ENCODE measurements around the gene COL11A1.
"Not testable (repeated sequence)": the region's sequence is repeated elsewhere in the genome, so short reads cannot be mapped to it uniquely, and the experiment has no call there.

Gene COL11A1

DNA sequence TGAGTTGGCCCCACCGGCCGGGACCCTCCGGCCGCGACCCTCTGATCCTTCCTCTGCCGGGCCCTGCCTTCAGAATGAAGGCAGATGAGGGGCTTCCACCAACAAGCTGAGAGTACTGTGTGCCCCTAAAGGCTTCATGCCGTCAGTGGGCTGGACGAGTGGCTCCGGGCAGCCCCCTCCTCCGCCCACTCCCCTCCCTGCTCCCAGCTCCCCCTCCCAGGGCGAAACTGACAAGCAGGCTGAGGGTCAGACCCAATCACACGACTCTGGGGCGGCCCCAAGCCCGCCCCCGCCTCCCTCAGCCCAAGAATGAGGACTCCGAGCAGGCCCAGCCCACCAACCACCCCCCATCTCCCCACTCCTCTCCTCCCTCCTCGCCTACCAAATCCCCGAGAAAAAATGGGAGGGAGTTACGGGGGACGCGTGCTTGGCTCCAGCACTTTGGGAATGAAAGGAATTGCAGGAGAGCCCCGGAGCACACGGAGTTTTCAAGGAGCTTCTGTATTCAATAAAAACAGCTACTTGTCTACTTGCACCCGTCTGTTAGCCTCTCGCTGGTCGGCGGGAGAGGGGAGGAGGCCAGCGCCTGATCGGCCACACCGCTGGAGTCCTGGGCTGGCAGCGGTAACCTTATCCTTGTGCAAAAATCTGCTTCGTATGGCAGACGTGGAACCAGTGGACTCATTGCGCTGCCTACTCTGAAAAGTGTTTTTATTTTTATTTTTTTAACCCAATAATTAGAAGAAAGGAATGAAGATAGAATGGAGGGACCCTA lies at the start of gene COL11A1:
Gene COL11A1, minus strand, starts transcription at position 147 of the 775 bp plus-strand sequence. CDS start 344 bp downstream, outside the sequence.
- DNase-seq (ENCODE audit: low read depth): peak; percentile 43

DNA sequence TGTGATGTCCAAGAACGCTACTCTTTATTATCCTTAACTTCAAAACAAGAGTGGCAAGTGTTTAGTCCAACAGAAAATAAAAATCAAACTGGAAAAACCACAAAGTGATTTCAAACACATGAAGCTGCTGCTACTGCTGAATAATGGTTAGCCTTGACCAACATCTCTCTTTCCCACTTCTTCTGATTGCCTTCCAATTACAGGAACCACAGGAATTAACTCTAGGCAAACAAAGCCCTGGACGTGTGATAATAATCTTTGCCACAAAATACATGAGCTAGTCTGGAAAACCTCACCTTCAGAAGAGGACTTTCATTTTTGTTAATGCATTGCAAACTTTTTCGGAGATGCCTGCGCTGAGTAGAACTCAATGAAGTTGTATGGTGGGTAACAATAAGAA lies 48.6 kb upstream of the COL11A1 start:
- DNase-seq (ENCODE audit: low read depth): no peak

DNA sequence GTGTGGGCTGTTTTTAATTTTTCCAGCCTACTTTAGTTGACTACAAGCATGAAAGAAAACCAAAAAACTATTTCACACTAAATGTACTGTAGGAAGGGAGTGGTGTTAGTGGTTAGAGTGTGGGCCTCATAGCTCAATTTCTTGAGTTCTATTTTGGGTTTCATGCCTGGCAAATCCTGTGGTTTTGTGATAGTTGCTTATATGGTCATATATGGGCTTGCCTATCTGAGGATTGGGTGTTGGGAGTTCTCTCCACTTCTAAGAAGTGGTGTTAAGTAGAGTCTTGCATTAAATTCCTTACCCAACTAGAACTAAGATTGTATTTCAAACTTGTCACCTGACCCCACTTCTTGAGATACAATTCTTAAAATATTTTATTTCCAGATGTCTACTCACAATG lies 37.8 kb upstream of the COL11A1 start:
- DNase-seq (ENCODE audit: low read depth): no peak

DNA sequence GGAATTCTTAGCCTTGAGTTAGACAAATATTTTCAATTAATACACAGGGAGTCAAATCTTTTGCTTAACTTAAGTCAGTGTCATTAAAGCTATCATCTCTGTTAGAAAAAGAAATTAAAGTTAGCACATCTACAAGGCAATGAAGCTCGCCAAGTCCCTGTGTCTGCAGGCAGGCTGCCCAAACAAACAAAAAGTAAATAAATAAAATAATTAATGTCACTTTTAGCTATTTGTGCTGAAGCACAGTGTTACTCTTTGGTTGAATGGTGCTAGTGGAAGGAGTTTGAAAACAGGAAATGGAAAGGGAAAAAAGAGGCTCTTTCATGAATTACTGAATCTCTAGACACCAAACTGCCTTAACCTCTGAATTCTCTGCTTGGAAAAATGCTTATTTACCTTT lies 37.1 kb upstream of the COL11A1 start:
- DNase-seq (ENCODE audit: low read depth): no peak

DNA sequence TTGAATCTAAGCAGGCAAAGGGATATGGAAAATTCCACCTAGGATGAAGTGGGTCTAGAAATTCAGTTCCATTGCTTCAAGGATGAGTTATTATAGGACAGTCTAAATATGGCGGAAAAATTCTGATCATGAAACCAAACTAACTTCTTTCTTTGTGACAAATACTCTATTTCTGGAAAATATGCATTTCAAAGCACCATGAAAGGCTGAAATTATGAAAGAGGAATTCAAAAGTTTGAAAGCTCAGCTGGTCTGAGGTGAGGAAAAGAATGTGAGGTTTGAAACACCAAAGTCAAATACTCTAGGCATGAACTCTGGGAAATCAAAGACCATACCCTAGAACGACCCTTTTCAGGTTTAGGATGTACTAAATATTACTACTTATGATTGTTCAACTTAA lies 36.4 kb upstream of the COL11A1 start:
- no peak for DNase-seq (ENCODE audit: low read depth)

DNA sequence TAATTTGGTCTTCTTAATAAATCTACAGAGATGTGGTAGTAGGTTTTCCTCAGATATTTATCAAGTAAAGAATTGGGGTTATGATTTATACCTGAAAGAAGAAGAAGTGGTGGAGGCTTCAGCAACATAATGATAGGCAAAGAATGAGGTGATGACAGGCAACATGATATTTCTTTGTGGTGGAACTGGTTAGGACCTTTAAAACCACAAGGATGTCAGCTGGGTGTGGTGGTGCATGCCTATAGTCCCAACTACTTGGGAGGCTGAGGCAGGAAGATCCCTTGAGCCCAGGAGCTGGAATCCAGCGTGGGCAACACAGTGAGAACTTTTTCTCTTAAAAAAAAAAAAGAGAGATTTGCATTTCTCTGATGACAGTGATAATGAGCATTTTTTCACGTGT lies 34.1 kb upstream of the COL11A1 start:
- DNase-seq (ENCODE audit: low read depth): no peak

DNA sequence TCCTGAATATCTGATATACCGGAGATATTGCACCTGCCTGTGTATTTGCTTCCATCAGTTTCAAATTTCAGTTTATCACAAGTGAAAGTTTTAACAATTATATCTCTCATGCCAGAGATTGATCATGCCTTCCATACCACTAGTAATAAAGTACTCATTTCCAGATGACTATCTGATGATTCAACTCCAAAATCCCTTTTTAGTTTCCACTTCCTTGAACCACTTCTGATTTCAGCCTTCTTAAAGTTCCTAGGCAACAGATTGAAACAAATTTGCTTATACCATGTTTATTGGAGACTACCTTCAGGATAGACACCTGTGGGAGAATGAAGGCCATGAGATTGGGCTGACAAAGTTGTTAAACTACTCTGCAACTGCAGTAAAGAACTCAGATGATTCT lies 21.5 kb upstream of the COL11A1 start:
- DNase-seq (ENCODE audit: low read depth): peak; percentile 52

DNA sequence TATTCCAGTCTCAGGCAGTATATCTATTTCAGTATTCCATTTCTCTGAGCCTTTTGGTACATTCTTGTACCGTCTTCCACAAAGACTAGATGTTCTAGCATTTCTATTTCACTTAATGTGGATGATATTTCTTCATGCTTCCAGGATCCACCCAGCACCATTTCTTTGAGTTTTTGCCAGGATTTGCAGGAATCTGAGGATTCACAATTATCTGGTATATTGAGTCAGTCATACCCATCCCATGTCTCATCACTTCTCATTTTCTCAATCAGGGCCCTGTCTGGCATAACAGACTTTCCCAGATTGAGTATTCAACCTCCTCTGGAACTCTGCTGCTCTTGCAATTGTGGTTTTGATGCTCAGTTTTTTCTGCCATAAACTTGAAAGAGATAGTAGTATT lies 20.9 kb upstream of the COL11A1 start:
- DNase-seq (ENCODE audit: low read depth): peak; percentile 84

DNA sequence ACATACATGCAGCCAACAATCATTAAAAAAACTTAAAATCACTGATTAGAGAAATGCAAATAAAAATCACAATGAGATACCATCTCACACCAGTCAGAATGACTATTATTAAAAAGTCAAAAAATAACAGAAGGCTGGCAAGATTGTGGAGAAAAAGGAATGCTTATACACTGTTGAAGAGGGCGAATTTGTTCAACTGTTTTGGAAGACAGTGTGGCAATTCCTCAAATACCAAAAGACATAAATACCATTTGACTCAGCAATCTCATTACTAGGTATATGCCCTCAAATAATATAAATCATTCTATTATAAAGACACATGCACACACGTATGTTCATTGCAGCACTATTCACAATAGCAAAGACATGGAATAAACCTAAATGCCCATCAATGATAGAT lies 19.9 kb upstream of the COL11A1 start:
- not testable (repeated sequence) for DNase-seq (ENCODE audit: low read depth)

DNA sequence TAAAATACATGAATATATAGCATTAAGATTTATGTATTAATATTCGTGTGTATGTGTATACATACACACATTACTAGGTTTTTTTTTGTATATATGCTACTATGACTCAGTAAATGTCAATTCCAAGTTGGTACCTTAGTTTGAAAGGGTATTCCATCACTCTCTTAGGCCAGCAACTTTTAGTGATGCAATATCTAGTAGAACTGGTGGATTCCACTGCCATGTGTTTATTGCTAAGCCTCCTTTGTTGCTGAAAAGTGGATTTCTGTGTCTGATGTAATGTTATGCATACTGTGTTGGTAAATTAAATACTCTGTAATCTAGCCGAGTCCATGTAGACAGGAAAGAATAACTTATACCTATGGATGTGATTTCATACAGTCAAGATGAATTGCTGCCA lies 16.9 kb upstream of the COL11A1 start:
- no peak for DNase-seq (ENCODE audit: low read depth)

DNA sequence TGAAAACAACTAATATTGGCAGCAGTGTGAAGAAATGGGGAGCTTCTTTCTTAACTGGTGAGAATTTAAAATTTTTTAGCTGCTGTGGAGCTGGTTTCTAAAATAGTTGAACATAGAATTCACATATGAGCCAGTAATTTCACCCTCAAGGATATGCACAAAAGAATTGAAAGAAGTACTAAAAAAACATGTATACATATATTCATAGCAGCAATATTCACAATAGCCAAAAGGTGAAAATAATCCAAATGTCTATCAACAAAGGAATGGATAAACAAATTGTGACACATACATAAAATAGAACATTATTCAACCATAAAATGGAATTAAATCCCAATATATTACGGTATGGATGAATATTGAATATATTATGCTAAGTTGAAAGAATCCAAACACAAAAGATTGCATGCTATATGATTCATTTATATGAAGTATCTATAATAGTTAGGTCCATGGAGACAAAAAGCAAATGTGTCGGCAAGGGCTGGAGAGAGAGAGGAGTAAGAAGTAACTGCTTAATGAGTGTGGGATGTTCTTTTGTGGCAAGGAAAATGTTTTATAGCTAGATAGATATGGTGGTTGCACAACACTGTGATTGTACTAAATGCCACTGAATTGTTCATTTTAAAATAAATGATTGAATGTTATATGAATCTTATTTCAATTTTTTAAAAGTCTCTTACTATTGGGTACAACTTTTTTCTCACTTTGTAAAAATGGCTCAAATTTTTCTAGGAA lies 14.8 kb upstream of the COL11A1 start:
- no peak for DNase-seq (ENCODE audit: low read depth)

DNA sequence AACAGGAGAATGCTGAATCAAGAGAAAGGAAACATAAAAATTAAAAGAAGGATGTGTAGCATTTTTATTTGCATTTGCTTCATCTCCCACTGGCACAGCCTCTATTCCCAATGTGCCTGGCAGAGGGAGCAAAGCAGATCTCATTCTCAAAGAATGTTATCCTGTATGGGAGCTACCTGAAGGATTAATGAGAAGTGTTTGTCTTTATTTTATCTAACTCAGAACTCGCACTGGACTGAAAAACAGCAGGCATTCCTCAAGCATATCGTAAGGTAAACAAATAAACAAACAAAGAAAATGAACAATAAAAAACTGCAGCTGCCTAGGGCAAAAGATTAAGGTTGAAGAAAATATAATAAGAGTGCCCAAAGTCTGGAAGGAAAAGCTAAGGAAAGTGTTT lies 12.7 kb upstream of the COL11A1 start:
- no peak for DNase-seq (ENCODE audit: low read depth)

DNA sequence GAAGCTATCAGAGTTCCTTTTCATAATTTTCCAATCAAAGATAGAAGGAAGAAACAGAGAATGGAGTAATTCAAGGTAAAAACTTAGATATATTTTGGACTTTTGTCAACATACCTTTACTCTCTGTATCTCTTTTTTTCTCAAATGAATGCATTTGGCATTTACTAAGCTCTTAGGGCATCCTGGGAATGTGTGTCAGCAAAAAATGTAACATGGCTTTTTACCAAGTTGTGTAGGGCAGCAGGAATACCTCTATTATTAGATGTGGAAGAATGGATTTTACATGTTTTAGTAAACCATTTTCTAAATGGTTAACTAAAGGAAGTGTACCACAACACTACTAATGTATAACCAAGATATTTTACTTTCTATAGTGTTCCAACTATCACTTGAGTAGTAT lies 4.2 kb upstream of the COL11A1 start:
- DNase-seq (ENCODE audit: low read depth): no peak

DNA sequence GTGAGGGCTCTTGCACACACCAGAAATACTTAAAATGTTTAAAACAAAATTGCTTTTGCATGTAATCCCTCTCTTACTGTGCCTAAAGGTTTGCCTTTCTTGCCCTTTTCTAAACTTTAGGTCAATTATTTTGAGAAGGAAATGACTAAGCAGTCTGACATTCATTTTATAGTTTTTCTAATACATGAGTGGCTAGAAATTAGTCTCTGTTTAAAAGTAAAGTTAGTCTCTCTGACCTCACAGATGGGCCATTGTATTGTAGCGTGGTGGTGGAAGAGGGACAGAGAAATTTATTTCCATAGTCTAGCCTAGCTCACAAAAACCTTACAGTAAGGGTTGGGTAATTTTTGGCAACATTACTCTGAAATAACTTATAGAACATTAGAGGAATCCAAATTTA lies 3.6 kb upstream of the COL11A1 start:
- peak; percentile 61 for DNase-seq (ENCODE audit: low read depth)

DNA sequence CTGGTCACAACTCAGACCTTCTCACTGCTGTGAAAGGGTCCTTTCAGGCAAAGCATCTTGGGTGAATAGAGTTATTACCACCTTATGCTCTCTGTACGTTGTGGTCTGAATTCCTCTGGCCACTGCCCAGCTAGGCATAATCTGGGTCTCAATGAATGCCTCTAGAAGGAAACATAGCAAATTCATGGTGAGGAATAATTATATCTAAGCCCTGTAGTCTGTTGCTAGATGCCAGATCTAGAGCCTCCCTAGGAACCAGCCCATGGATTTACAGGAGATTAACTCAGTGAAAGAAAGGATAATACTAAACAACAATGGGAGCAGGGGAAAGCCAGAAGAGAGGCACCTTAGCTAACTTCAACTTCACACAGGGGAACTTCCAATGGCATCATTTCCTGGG lies 2.4 kb upstream of the COL11A1 start:
- DNase-seq (ENCODE audit: low read depth): no peak

DNA sequence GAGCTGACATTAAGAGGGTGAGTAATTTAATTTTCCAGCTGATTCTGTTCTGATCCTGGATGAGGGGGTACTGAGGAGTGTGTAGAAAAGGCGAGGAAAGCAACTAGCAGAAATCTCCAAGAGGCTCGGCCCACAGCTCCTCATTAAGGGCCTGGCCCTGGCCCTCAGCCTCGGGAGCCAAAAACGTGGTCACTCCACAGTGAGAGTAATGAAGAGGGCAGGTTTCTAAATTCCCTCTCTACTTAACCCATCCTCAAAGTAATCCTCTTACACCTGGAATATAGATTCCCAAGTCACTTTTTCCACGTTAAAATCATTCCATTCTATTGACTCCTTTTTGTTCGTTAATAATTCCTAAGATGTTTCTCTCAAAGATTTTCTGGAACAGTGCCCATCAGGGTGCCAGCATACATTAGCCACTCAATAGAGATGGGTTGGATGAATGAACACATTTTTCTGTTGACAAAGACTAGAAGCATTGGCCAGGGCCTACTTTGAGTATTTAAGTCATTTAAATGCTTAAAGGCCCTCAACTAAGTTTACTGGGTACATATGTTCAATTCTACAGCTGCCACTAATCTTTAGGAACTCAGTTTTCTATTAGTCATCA lies 1.1 kb upstream of the COL11A1 start:
- DNase-seq (ENCODE audit: low read depth): peak; percentile 30

DNA sequence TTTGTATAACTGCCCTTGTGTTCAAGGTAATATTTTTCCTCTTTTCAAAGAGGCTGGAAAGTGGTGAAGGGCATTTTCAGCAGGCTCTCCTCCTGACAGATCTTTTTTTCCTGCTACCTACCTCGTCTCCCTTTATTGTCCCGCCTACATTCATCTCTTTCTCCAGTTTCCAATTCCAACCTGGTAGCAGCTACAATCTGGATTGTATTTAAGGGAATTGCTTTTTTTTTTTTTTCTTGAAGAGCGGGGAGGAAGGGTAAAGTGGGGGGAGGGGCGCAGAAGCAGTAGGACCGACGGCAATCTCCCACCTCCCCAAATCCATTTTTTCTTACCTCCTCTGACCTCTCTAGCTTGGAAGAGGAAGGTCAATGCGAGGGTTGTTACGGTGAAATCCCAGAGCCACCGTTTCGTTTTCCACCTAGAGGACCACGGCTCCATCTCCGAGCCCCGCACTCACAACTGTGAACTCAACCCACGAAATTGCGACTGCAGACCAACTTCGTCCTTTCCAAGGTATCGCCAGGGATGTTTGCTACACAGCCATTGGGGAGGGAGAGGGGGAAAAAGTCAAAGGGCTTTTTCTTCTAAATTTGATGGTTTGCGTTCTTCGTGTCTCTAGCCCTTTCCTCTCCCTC lies 464 bp downstream of the COL11A1 start:
- peak; percentile 40 for DNase-seq (ENCODE audit: low read depth)

DNA sequence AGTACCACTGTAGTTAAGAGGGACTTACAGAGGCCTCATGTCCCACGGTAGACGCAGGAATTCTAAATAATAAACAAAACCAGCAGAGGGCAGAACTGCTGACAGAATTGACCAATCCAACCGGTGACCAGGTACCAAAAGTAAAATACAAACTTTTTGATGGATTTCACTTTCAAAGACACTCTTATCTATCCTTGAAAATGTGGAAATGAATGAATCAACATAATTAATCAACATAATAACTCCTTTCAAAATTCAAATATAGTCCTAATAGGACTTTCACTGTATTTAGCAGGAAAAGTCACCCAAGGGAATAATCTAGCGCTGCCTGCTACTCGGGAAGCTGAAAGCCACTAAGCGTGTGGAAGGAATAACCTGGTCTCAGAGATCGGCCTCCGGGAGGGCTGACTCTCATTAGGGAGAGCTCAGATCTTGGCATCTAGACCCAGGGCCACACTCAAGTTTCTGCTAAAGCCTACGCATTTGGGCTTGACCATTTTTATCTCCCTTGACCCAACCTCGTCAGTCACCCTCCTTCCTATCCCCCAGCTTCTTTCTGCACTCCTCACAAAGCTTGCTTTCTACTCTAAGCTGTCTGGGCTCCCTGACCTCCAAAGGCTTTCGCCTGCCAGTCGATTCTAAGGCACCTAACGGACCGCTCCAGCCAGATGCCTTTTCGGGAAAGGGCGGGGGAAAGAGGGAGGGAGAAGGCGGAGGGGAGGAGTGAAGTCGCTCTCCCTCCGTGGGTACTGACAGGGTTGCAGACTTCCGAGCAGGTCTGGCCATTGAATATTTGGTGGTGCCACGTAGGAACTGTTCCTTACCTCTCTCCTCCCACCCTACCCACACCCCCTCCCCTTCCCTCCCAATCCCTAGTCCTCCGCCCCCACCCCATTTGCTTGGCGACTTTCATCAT lies 1.6 kb downstream of the COL11A1 start:
- peak; percentile 74 for DNase-seq (ENCODE audit: low read depth)

DNA sequence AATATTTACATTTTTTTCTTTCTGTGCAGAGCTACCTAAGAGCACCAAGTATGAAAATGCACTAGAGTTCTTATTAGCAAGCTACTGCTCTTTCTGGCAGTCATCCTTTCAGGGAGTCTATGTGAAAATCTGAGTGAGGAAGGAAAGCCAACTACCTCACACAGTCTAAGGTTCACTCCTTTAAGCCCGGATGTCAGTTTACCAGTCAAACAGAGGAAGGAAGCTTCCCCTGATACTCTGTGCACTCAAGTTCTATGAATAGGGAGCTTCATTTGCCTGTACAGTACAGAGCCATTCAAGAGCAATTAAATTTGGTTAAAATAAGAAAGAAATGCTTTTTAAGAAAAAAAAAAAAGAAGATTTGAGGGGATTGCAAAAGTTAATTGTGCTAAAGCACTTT lies 6.9 kb downstream of the COL11A1 start:
- no peak for DNase-seq (ENCODE audit: low read depth)

DNA sequence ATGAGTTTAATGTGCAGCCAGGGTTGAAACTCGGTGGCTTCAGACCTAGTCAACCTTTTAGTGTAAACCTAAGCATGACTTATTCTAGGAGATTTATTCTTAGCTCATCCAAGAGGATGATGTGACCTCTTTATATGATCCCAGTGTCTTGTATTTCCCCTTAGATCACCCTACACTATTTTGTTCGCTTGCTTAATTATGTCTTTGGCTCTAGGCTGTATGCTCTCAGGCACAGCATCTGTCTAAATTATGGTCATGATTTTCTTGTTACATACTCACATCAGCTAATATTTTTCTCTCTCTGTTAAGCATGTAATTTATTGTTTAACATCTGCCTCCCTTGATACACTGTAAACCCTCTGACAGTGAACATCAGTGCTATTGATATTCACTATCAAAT lies 19.1 kb downstream of the COL11A1 start:
- no peak for DNase-seq (ENCODE audit: low read depth)

DNA sequence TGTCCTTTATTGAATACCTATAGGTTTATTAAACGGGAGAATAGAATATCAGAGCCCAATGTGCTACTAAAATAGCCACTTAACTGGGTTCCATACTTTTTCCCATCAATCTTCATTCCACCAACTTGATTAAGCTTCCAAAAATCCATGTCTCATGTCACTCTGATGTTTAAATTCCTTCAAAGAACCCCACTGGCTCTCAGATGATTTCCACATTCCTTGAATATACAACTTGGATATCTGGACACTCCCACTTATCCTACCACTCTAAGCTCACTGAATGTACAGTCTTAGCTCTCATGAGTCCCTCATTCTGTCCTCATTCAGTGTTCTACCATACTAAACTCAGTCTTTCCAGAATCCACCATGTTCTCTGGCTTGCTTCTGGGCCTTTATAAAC lies 21.1 kb downstream of the COL11A1 start:
- DNase-seq (ENCODE audit: low read depth): no peak

DNA sequence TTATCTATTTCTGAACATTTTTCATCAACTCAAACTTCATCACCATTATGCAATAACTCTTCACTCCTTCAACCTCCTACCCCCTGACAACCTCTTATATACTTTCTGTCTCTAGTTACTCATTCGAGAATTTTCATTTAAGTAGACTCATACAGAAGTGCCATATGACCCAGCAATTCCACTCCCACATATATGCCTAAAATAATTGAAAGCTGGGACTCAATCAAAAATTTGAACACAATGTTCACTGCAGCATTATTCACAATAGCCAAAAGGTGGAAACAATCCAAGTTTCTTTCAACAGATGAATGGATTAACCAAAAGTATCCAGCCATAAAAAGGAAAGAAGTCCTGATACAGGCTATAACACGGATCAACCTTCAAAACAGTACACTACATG lies 24.1 kb downstream of the COL11A1 start:
- DNase-seq (ENCODE audit: low read depth): no peak

Measured in ELR (cell line).